A673 (cell line): ENCODE measurements around the gene FBXW8. TPM values are rescaled to one million over a fixed set of nuclear protein-coding genes. Genes with fewer than 3 reads are reported as not detected.

ENCODE experiments used
- BruUV-seq: library from RNA; stranded (reverse); fragments of 400-500 nt; replicated peaks from 2 replicates; lab custom pipeline; 2021; lab: Mats Ljungman, UMichigan
- CTCF ChIA-PET: fragments of 300-600 bp; sonication (Branson Sonifier 250); formaldehyde crosslinking; loops from one replicate; lab custom pipeline; 2022; ENCODE audit warnings: antibody characterized with exemption; lab: Charles Lee
- POLR2A ChIA-PET: fragments of 300-600 bp; sonication (Branson Sonifier 250); formaldehyde crosslinking; loops from one replicate; lab custom pipeline; 2022; ENCODE audit warnings: antibody characterized with exemption; ENCODE audit not compliant: low non-redundant PET; lab: Charles Lee
- DNase-seq: peaks from one replicate; pipeline ENCODE4 v3.0.0-alpha.2; 2015; ENCODE audit warnings: low spot score
- H3K27ac ChIP-seq: fragments of 200-600 bp; sonication (generic); 2 replicates; pipeline ENCODE4 v1.5.1; 2016; ENCODE audit warnings: mixed run types, low read depth, mild to moderate bottlenecking, mixed read lengths, antibody characterized with exemption, low read length; ENCODE audit not compliant: poor library complexity, severe bottlenecking
- H3K27me3 ChIP-seq: fragments of 200-600 bp; sonication (generic); replicated peaks from 2 replicates; pipeline ENCODE4 v1.6.1; 2017; ENCODE audit warnings: mixed run types, low read depth, mild to moderate bottlenecking, mixed read lengths, antibody characterized with exemption, low read length; ENCODE audit not compliant: insufficient read depth, poor library complexity
- H3K36me3 ChIP-seq: fragments of 200-600 bp; sonication (generic); 2 replicates; pipeline ENCODE4 v1.6.1; 2016; ENCODE audit warnings: mixed run types, mild to moderate bottlenecking, mixed read lengths, antibody characterized with exemption, low read length; ENCODE audit not compliant: insufficient read depth, poor library complexity, severe bottlenecking
- H3K4me1 ChIP-seq: fragments of 200-600 bp; sonication (generic); 2 replicates; pipeline ENCODE4 v1.6.1; 2017; ENCODE audit warnings: mixed run types, mild to moderate bottlenecking, mixed read lengths, antibody characterized with exemption, low read length; ENCODE audit not compliant: insufficient read depth, poor library complexity, severe bottlenecking
- H3K4me3 ChIP-seq: fragments of 200-600 bp; sonication (generic); 2 replicates; pipeline ENCODE4 v1.5.1; 2016; ENCODE audit warnings: low read depth, mixed run types, mild to moderate bottlenecking, mixed read lengths, low read length; ENCODE audit not compliant: poor library complexity, severe bottlenecking
- H3K9me3 ChIP-seq: fragments of 200-600 bp; sonication (generic); 2 replicates; pipeline ENCODE4 v1.6.1; 2016; ENCODE audit warnings: mixed run types, low read depth, mild to moderate bottlenecking, mixed read lengths, antibody characterized with exemption, low read length; ENCODE audit not compliant: poor library complexity, severe bottlenecking
- EZH2 ChIP-seq: fragments of 200-600 bp; sonication (generic); IDR thresholded peaks from 2 replicates; pipeline ENCODE4 v1.6.1; 2017; ENCODE audit warnings: borderline replicate concordance, low read depth, mild to moderate bottlenecking, mixed read lengths, antibody characterized with exemption, low read length; ENCODE audit not compliant: poor library complexity, severe bottlenecking
- intact Hi-C: fragments of 100-400 bp; cut with micrococcal nuclease; formaldehyde crosslinking; loops from one replicate; pipeline ENCODE4 v1.10.0; 2022; ENCODE audit not compliant: unreplicated experiment
- total RNA-seq: library from RNA; stranded (reverse); gene quantifications from 2 replicates; pipeline ENCODE4 v1.2.3, GENCODE V29; 2021
- TF ChIP-seq, protein P1 (sequence below): fragments of 300-800, 200-600 bp; sonication (generic); conservative IDR thresholded peaks from 2 replicates; pipeline ENCODE4 v1.5.1; 2017; ENCODE audit warnings: low read depth, mild to moderate bottlenecking, antibody characterized with exemption, low read length, moderate library complexity, mixed read lengths

The FBXW8 gene
- total RNA-seq, 1 experiment from 2014 or later = 14.8 TPM

DNA sequence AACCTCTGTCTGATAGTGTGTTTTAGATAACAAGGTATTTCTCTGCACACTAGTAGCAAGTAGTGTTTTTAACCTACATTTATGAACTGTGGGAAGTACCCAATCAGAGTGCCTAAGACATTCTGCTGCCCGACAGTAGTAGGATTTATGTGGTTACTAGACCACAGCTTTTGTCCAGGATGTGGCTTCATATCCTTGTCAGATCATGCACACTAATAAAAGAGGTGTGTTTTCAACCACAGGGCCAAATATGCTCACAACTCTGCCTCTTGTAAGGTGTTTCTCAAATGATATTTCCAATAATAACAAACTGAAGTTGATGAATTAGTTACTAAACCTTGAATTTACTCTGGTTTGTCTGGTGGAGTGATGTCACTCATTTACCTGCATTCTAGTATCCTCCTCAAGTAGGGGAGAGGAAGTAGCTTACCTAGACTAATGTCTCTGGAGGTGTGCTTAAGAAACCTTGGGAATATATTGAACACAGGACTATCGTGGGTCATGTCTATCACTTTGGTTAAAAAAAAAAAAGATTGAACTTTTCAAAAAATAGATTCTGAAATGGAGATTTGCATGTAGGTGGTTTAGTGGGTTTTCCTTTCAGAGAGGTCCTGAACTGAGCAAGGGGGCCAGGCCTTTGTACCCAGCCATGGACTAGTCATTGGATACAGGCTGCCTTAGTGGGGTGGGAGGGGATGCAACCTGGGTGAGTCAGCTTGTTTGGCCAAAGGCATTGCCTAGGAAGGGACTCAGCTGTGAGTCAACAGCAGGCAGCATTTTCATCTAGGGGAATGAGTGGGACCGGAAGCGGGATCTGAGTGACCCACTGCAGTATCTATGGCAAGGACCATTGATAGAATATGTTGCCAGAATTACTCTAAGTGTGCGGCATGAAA is 14.1 kb downstream of the FBXW8 start:
- ChIA-PET POLR2A (no interaction called here), CTCF (no interaction called here)
- Histone ChIP-seq H3K4me1 (peaks cover 45% of the 10 kb centered on the region), H3K9me3 (no peaks in the 10 kb centered on the region), H3K4me3 (no peak overlapping the region), H3K27ac (no peak overlapping the region), H3K36me3 (peaks cover 6% of the 10 kb centered on the region), H3K27me3 (no peaks in the 10 kb centered on the region)
- intact Hi-C loops = no loop called here
- BruUV-seq = no TSS peak
- no peak for DNase-seq
- TF ChIP-seq, protein P1, sequence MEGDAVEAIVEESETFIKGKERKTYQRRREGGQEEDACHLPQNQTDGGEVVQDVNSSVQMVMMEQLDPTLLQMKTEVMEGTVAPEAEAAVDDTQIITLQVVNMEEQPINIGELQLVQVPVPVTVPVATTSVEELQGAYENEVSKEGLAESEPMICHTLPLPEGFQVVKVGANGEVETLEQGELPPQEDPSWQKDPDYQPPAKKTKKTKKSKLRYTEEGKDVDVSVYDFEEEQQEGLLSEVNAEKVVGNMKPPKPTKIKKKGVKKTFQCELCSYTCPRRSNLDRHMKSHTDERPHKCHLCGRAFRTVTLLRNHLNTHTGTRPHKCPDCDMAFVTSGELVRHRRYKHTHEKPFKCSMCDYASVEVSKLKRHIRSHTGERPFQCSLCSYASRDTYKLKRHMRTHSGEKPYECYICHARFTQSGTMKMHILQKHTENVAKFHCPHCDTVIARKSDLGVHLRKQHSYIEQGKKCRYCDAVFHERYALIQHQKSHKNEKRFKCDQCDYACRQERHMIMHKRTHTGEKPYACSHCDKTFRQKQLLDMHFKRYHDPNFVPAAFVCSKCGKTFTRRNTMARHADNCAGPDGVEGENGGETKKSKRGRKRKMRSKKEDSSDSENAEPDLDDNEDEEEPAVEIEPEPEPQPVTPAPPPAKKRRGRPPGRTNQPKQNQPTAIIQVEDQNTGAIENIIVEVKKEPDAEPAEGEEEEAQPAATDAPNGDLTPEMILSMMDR = no peak
- TF ChIP-seq EZH2 = no peak

DNA sequence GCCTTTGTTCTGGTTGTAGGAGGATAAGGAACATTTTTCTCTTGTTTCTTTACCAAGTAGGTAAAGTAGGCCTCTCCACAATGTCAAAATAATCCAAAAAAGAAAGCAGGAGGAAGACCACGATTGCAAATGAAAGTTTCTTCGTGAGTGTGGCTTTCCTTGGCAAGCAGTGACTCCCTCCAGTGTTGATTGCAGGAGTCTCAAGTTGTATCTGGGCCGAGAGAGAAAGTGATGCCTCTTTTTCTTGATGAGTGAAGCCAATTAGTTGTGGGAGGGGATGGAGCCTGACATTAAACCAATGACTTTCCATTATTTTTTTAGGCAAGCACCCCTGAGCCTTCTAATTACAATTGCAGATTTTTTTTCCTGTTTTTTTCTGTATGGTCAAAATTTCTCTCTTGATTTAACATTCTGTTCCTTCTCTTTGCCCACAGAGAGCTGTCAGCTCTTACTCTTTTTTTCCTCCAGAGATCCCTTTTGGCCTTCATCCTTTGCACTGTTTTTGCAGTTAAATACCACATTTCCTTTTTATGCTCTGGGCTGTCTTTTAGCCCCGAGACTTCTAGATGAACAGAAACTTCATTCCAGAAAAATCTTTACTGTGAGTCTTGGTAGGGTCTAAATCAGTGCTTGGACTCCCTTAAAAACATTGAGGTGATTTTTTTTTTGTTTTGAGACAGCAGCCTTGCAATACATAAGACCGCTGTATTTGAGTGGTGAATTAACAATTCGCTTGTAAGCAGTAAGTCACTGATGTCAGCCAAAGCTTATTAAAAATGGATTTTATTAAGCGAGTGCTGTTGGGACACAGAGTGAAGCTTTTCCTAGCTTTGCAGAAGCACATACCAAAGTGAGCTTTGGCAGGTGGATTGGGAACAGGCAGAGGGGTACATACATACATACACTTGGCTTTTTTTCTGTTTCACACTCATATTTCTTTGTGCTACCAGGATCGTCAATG is 15.8 kb downstream of the FBXW8 start:
- TF ChIP-seq, protein P1 = no peak
- no TSS peak for BruUV-seq
- no peaks in the 10 kb centered on the region for H3K27me3 ChIP-seq
- intact Hi-C loops = no loop called here
- DNase-seq = no peak
- POLR2A ChIA-PET = no interaction called here
- no peak overlapping the region for H3K4me3 ChIP-seq
- H3K9me3 ChIP-seq = no peaks in the 10 kb centered on the region
- H3K36me3 ChIP-seq = peaks cover 12% of the 10 kb centered on the region
- CTCF ChIA-PET = no interaction called here
- peaks cover 28% of the 10 kb centered on the region for H3K4me1 ChIP-seq
- H3K27ac ChIP-seq = no peak overlapping the region

DNA sequence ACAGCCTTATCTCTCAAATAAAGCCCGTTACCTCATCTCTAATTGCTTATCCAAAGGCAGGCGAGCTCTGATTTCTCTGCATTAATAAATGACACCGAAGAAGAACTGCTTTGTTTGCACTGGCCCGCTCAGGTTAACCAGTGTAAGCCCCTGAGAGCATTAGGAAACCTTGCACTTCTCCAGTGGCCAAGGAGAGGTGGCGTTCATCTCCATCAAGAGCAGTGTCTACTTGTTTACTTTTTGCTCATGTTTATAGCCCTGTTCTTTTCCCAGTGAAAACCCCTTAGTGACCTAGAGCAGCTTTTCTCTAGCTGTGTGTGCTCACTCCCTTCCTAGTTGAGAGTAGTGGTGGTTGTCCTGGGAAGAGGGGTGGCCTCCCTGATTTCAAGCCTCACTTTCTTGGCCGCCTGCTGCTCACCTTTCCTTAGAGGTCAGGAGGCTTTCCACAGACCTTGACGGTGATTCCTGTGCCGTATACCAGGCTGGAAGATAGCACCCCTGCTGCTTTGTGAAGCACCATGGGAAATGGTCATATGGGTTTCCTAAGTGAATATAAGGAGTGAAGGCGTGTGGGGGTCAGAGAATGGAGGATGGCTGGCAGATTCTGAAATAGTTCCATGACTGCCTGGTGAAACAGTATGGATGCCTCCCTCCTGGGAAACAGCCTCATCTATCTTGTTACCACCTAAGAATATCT is 16.6 kb downstream of the FBXW8 start:
- no peak overlapping the region for H3K4me3 ChIP-seq
- POLR2A ChIA-PET = no interaction called here
- no peak for DNase-seq
- TF ChIP-seq, protein P1 = no peak
- no peak for TF ChIP-seq EZH2
- no peaks in the 10 kb centered on the region for H3K9me3 ChIP-seq
- H3K4me1 ChIP-seq = peaks cover 20% of the 10 kb centered on the region
- peaks cover 12% of the 10 kb centered on the region for H3K36me3 ChIP-seq
- intact Hi-C loops = no loop called here
- no peaks in the 10 kb centered on the region for H3K27me3 ChIP-seq
- CTCF ChIA-PET = no interaction called here
- no peak overlapping the region for H3K27ac ChIP-seq
- BruUV-seq = no TSS peak
